Hindlimb muscle (tissue), 1 donor: ENCODE results near the gene OTOGL. TPM values are rescaled to one million over a fixed set of nuclear protein-coding genes. Genes with fewer than 3 reads are reported as not detected.
"Not testable (repeated sequence)": the region's sequence is repeated elsewhere in the genome, so short reads cannot be mapped to it uniquely, and the experiment has no call there.

ENCODE experiments used
- DNase-seq: peaks from one replicate; pipeline ENCODE4 v3.0.0-alpha.2; 2013
- polyA plus RNA-seq: library from polyadenylated mRNA; unstranded; fragments of 120-200 nt; gene quantifications from one replicate; pipeline ENCODE4 v1.2.1, GENCODE V29; 2013; ENCODE audit not compliant: insufficient read length

Gene OTOGL
- polyA plus RNA-seq, 1 donor: 0.44 TPM

DNA sequence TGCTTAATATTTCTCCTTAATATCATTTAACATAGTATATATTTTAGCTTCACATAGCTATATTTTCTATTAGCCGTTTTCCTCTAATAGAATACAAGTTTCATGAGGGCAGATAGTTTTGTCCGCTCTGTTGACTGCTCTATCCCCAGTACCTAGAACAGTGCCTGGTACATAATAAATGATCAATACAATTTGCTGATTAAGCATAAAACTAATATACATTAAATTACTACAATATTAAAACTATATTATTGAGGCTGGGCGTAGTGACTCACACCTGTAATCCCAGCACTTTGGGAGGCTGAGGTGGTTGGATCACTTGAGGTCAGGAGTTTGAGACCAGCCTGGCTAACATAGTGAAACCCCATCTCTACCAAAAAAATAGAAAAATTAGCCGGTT is 128.6 kb downstream of the OTOGL start:
- not testable (repeated sequence) for DNase-seq

DNA sequence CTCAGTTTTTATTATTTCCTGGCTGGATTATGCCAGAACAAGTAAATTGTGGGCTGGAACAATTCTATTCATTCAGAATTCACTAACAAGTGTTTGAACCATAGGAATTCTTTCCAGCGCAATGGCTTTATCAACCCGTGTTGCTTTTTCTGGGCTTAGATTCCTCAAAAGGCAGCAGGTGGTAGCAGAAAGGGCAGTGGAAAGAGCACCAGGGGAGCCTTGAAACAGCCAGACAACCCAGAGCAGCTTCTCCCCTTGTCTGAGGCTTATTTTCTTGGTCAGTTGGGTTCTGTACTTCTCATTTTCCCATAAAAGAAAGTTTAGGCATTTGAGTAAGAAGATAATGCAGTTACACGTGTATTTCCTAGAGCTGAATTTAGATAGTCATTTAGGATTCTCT is 130.7 kb downstream of the OTOGL start:
- DNase-seq: peak; percentile 21

DNA sequence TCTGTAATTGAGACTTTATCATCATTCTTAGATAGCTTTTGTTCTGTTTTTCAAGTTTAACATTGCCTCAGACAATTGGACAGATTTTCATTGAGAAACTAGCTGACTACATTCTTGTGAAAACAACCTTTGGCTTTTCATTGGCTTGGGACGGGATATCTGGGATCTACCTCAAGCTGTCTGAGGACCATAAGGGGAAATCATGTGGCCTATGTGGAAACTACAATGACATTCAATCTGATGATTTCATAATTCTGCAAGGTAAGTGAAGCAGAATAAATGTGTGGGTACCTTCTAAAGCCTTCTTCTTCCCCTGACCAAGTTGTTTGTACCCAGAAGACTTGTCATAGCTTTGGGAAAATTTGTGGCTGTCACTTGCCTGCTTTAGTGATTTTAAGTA is 133.5 kb downstream of the OTOGL start:
- no peak for DNase-seq

GRCh38 chr12:80233926-80234325 is 134.6 kb downstream of the OTOGL start:
- DNase-seq: no peak

DNA sequence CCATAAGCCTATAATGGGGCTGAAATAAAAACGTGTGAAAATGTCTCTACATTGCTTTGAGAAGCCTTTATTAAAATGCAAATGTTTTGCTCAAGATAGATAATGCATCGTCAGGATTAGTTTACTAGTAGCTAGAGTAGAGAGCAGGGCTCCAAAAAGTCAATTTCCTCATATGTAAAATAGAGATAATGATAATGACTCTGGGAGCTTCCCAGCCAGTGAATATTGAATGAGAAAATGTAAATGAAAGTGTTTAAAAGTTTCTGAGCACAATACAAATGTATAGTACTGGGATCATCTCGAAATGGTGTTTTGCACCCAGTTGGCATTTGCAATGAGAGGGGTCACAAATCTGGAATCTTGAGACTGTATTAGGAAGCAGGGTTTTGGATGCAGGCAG is 135.3 kb downstream of the OTOGL start:
- no peak for DNase-seq

DNA sequence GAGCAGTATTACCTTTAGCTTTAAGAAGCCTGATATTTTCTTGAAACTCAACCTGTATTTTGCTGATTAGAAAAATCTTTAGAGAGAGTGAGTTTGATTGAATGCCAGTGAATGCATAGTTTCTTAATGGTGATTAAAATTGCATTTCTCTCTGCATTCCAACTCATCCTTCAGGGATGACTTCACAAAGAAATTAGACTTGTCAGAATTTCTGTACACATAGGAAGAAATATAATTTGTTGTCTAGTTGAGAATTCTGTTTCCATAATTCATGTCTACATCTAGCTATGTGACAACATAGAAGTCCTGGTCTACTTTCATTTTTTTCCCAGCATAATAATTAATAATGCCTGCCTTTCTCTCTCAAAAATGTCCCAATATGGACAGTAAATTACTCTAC is 136.6 kb downstream of the OTOGL start:
- no peak for DNase-seq

DNA sequence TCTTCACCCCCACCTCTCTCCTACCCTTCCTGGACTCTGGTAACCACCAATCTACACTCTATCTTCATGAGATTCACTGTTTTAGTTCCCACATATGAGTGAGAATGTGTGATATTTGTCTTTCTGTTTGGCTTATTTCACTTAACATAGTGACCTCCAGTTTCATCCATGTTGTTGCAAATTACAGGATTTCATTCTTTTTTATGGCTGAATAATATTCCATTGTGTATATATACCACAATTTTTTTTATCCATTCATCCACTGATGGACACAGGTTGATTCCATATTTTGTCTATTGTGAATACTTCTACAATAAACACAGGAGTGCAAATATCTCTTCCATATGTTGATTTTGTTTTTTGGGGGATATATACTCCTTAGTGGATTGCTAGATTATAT is 140.5 kb downstream of the OTOGL start:
- DNase-seq: no peak

- no peak for DNase-seq
Measured at GRCh38 chr12:80241576-80242273, 142.4 kb downstream of the OTOGL start.

- no peak for DNase-seq
Measured at GRCh38 chr12:80242321-80242720, 143.0 kb downstream of the OTOGL start.

GRCh38 chr12:80249581-80249980 is 150.2 kb downstream of the OTOGL start:
- DNase-seq: not testable (repeated sequence)

- no peak for DNase-seq
Measured at GRCh38 chr12:80257920-80258319, 158.6 kb downstream of the OTOGL start.

- DNase-seq: no peak
Measured at GRCh38 chr12:80260269-80260668, 160.9 kb downstream of the OTOGL start.

GRCh38 chr12:80261403-80261802 is 162.1 kb downstream of the OTOGL start:
- no peak for DNase-seq

DNA sequence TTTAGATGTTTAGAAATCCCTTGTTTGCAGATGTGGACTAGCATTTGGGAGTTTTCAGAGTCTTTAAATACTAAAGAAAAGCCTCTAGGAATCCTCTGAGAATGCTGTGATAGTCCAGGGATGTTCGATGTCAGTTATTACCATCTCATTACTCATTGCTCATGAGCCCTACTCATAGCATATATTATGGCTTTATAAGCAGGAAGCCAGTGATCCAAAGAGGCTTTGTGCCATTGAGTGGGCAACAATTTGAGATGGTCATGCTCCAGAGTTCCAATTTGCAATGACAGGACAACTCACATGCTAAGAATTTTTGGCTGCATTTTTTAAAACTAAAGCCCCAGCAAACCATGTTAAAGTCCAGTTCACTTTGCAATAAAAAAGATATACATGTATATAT is 163.0 kb downstream of the OTOGL start:
- DNase-seq: no peak

- no peak for DNase-seq
Measured at GRCh38 chr12:80262771-80263170, 163.4 kb downstream of the OTOGL start.

DNA sequence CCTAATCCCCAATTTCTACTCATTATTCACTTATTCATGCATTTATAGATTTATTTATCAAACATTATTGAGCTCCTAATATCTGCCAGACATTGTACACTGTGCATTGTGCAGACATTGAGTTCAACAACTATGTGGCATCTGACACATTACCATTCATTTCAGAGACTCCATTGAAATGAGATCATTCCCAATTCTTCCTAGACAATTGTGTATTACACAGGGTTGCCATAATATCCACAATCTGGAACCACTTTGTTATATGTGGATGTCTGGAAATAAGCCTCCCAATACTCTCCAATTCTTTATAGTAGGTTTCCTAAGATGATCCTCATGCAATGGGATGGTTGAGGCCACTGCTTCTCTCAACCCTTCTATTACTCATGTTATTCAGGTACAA is 165.0 kb downstream of the OTOGL start:
- DNase-seq: no peak

GRCh38 chr12:80264891-80265290 is 165.6 kb downstream of the OTOGL start:
- no peak for DNase-seq

- no peak for DNase-seq
Measured at GRCh38 chr12:80268924-80269749, 169.8 kb downstream of the OTOGL start.

GRCh38 chr12:80269803-80270552 is 170.6 kb downstream of the OTOGL start:
- peak; percentile 41 for DNase-seq

- DNase-seq: no peak
Measured at GRCh38 chr12:80271780-80272179, 172.4 kb downstream of the OTOGL start.

DNA sequence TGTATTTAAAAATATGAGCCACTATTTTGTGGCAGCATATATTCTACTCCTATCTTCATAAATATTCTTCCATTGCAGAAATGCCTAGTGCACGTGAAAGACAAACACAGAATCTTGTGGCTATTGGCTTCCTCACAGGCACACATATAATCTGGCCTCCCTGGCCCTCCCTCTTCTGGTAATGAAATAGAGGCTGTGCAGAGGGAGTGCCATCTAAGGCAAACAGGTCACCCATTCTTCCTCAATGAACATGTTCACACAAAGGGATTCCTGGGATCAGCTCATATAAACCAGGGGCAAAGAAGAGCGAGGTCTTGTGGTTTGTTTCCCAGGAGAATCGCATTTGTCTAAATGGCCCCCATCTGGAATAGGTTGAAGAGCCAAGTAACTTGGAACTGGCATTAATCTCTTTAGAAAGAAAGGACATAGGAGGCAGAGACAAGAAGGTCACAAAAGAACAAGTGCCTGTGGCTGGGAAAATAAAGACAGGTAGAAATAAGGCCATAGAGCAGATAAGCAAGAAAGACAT is 173.1 kb downstream of the OTOGL start:
- no peak for DNase-seq

GRCh38 chr12:80273144-80273543 is 173.8 kb downstream of the OTOGL start:
- no peak for DNase-seq

DNA sequence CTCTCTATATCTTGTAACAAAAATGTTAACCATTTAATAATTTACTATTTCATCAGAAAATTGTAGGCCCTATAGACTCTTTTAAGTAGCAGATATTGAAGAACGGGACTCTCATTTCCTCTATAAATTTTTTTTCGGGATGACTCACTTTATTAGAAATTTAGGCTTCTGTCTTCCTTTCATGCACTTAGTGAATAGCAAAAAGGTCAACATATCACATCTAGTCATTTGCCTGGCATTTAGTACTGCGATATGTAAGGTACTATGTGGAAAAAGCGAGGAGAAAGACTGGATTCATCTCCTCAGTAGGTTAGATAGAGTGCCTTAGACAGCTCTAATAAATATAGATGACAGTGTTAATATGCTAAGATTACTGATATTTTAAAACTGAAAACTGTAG is 178.4 kb downstream of the OTOGL start:
- no peak for DNase-seq
